ENCODE measurements around the gene NMU. TPM values are rescaled to one million over a fixed set of nuclear protein-coding genes. Genes with fewer than 3 reads are reported as not detected.

The NMU gene
- total and polyA plus RNA-seq, 4 donors: 1.1 to 2.6 (median 1.6) TPM

DNA sequence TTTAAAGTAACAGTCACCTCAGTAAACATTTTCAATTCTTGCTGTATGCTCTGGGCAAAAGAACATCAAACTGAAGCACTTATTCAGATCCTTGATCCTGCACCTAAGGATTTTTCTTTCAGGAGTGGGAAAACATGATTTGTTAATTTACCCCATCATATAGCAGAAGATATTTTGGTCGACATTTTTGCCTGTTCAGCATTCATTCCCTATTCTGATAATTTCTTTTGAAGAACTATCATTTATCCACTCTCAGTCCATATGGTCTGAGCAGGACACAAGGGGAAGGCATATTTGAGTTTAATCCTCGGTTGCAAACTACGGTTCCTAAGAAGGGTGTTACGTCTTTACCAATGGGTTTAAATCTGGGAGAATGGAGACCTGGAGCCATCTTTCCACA lies 88.2 kb downstream of the NMU start:
- Histone ChIP-seq H3K4me1 (ENCODE audit: control insufficient read depth in 5 of 5, insufficient read depth in 5 of 5, low read length in 5 of 5) (peaks cover 0 to 28% (median 5%) of the 10 kb centered on the region in 5 donors), H3K9me3 (ENCODE audit: control insufficient read depth in 4 of 4, insufficient read depth in 3 of 4, low read length in 3 of 4) (no peaks in the 10 kb centered on the region), H3K27me3 (ENCODE audit: control insufficient read depth in 3 of 3, insufficient read depth in 3 of 3, low read length in 2 of 3) (no peaks in the 10 kb centered on the region), H3K36me3 (ENCODE audit: control insufficient read depth in 4 of 4, insufficient read depth in 4 of 4, low read length in 4 of 4) (no peaks in the 10 kb centered on the region), H3K9ac (ENCODE audit: insufficient read depth in 1 of 2, low read length in 2 of 2) (peak overlapping the region in 1 of 2 donors; percentile 80), H3K27ac (ENCODE audit: low read depth in 1 of 2, low read length in 1 of 2) (no peak overlapping the region), H3K4me3 (no peak overlapping the region)
- TF ChIP-seq, protein P1, sequence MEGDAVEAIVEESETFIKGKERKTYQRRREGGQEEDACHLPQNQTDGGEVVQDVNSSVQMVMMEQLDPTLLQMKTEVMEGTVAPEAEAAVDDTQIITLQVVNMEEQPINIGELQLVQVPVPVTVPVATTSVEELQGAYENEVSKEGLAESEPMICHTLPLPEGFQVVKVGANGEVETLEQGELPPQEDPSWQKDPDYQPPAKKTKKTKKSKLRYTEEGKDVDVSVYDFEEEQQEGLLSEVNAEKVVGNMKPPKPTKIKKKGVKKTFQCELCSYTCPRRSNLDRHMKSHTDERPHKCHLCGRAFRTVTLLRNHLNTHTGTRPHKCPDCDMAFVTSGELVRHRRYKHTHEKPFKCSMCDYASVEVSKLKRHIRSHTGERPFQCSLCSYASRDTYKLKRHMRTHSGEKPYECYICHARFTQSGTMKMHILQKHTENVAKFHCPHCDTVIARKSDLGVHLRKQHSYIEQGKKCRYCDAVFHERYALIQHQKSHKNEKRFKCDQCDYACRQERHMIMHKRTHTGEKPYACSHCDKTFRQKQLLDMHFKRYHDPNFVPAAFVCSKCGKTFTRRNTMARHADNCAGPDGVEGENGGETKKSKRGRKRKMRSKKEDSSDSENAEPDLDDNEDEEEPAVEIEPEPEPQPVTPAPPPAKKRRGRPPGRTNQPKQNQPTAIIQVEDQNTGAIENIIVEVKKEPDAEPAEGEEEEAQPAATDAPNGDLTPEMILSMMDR (IDR thresholded peaks at IDR 0.05; ENCODE audit: control extremely low read depth, extremely low read depth): no peak
- peak in 1 of 3 donors; percentile 21 for DNase-seq
- 79 to 82% methylated on average over 4 of the region's 4 CpGs for WGBS, 2 donors
- ATAC-seq (ENCODE audit: insufficient read depth, low FRiP score): no peak

DNA sequence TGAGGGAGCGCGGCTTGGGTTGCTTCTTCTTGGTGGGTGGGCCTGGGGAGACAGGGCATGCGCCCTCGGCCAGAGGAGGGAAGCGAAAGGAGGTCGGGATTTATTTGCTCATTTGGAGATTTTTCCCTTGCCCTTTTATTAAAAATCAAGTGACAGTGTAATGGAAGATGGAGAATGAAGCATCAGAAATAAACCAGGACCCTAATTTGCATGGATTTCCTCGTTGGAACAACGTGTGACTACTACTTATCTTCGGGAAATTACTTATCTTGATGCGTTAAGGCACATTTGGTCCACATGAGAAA lies 88.7 kb downstream of the NMU start:
- 3% methylated on average over 10 of the region's 10 CpGs for WGBS, 2 donors
- peak in 1 of 3 donors; percentile 77 for DNase-seq

DNA sequence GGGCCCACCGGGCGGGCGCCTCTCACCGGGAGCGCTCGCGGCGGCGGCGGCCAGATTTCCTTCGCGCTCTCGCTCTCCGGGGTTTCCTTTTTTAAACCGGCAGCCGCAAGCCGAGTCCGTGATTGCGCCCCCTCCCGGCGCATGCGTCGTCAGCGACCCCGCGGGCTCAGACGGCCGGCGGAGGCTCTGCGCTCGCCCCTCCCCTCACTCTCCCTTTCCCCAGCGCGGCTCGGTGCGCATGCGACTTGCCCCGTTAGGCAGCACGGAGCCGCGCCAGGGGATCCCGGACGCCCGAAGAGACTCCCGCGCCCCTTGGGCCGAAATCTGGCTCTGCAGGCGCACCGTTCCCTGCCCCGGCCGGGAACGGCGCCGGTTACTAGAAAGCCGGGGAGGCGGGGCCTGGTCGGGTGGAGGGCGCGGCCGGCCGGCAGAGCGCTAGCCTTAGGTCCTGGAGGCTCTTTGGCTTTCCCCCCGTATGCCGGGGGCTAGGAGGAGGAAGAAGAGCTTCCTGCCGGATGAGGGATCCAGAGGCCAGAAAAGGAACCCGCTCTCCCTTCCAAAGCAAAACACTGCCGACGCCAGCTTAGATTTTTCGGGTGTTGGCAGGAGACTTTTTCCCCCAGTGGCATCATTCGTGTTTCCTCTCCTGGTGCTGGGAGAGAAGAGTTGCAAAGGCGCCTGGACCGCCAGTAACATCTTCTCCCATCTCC lies 89.2 kb downstream of the NMU start, which contains the start of gene CLOCK:
TSS of gene CLOCK (minus strand) at position 154 of the 710 bp plus-strand sequence. CDS start 64,124 bp downstream, outside the sequence.
- DNase-seq: peak; percentile 93 to 95 (median 95)
- peak; percentile 89 for ATAC-seq (ENCODE audit: insufficient read depth, low FRiP score)

More for the DNA sequence above, 88.7 kb downstream of the NMU start:
- TF ChIP-seq, protein P1 (IDR thresholded peaks at IDR 0.05; ENCODE audit: control extremely low read depth, extremely low read depth): no peak
- H3K27me3 ChIP-seq (ENCODE audit: control insufficient read depth in 3 of 3, insufficient read depth in 3 of 3, low read length in 2 of 3): no peaks in the 10 kb centered on the region
- no peaks in the 10 kb centered on the region for H3K9me3 ChIP-seq (ENCODE audit: control insufficient read depth in 4 of 4, insufficient read depth in 3 of 4, low read length in 3 of 4)
- H3K4me1 ChIP-seq (ENCODE audit: control insufficient read depth in 5 of 5, insufficient read depth in 5 of 5, low read length in 5 of 5): peaks cover 0 to 28% (median 7%) of the 10 kb centered on the region in 5 donors
- H3K27ac ChIP-seq (ENCODE audit: low read depth in 1 of 2, low read length in 1 of 2): peak overlapping the region; percentile 97 to 98
- no peaks in the 10 kb centered on the region for H3K36me3 ChIP-seq (ENCODE audit: control insufficient read depth in 4 of 4, insufficient read depth in 4 of 4, low read length in 4 of 4)
- peak; percentile 0 for ATAC-seq (ENCODE audit: insufficient read depth, low FRiP score)
- H3K4me3 ChIP-seq: peak overlapping the region; percentile 71
- H3K9ac ChIP-seq (ENCODE audit: insufficient read depth in 1 of 2, low read length in 2 of 2): peak overlapping the region; percentile 41 to 80

More for the DNA sequence above, 89.2 kb downstream of the NMU start, which contains the start of gene CLOCK:
- no peaks in the 10 kb centered on the region for H3K9me3 ChIP-seq (ENCODE audit: control insufficient read depth in 4 of 4, insufficient read depth in 3 of 4, low read length in 3 of 4)
- peak within 1 kb of the TSS; percentile 80 to 82 for H3K9ac ChIP-seq (ENCODE audit: insufficient read depth in 1 of 2, low read length in 2 of 2)
- 0% methylated on average over 60 to 71 of the region's 71 CpGs for WGBS, 2 donors
- TF ChIP-seq, protein P1 (IDR thresholded peaks at IDR 0.05; ENCODE audit: control extremely low read depth, extremely low read depth): no peak
- H3K27me3 ChIP-seq (ENCODE audit: control insufficient read depth in 3 of 3, insufficient read depth in 3 of 3, low read length in 2 of 3): no peaks in the 10 kb centered on the region
- peaks cover 0 to 28% (median 8%) of the 10 kb centered on the region in 5 donors for H3K4me1 ChIP-seq (ENCODE audit: control insufficient read depth in 5 of 5, insufficient read depth in 5 of 5, low read length in 5 of 5)
- peak within 1 kb of the TSS; percentile 97 to 98 for H3K27ac ChIP-seq (ENCODE audit: low read depth in 1 of 2, low read length in 1 of 2)
- peak within 1 kb of the TSS; percentile 71 for H3K4me3 ChIP-seq
- no peaks in the 10 kb centered on the region for H3K36me3 ChIP-seq (ENCODE audit: control insufficient read depth in 4 of 4, insufficient read depth in 4 of 4, low read length in 4 of 4)
